ENCODE data around the gene NOS3. TPM values are rescaled to one million over a fixed set of nuclear protein-coding genes. Genes with fewer than 3 reads are reported as not detected.

Gene NOS3
- total and polyA plus RNA-seq, 9 of the 15 experiments (the other 6 are each of a cell fraction or from before 2014, with no cell fraction given) = 1.1 to 121 (median 23.6) TPM

- TF ChIP-seq SFPQ (IDR thresholded peaks at IDR 0.05; ENCODE audit: low read depth, low read length) (no peak), MEIS2 (IDR thresholded peaks at IDR 0.05; ENCODE audit: partially characterized antibody) (peak; percentile 84), GTF2B (IDR thresholded peaks at IDR 0.05; ENCODE audit: extremely low read depth, insufficient read length) (no peak), ELF1 (tag; IDR thresholded peaks at IDR 0.05) (no peak), HES1 (IDR thresholded peaks at IDR 0.05; ENCODE audit: low read depth) (no peak), MAFG (tag; conservative IDR thresholded peaks at IDR 0.05) (peak; percentile 68), UBTF (IDR thresholded peaks at IDR 0.05; ENCODE audit: borderline replicate concordance in 1 of 2, low read depth in 2 of 2, low read length in 2 of 2) (0 out of 4 replicates have a peak, but pooled peaks of 1 of the 2 experiments have one; percentile 49), FOS (IDR thresholded peaks at IDR 0.05; ENCODE audit: extremely low read depth, insufficient read length) (no peak), ZNF146 (CRISPR knock-in tag; IDR thresholded peaks at IDR 0.05; ENCODE audit: unreplicated experiment) (no peak), POLR2AphosphoS5 (IDR thresholded peaks at IDR 0.05; ENCODE audit: control insufficient read depth, insufficient read depth, low read depth, low read length) (no peak), ADNP (tag; IDR thresholded peaks at IDR 0.05) (no peak), ZNF324 (CRISPR knock-in tag; IDR thresholded peaks at IDR 0.05) (no peak), RBM39 (optimal IDR thresholded peaks at IDR 0.05; ENCODE audit: low read depth, low read length) (no peak), POU5F1 (IDR thresholded peaks at IDR 0.05; ENCODE audit: borderline replicate concordance, low read depth, low read length, partially characterized antibody) (no peak), ARID3B (CRISPR knock-in tag; IDR thresholded peaks at IDR 0.05; ENCODE audit: borderline replicate concordance) (no peak), STAT6 (CRISPR knock-in tag; IDR thresholded peaks at IDR 0.05) (no peak), ELF2 (CRISPR knock-in tag; IDR thresholded peaks at IDR 0.05) (no peak), PYGO2 (tag; IDR thresholded peaks at IDR 0.05) (no peak)
Observed at GRCh38 chr7:151003572-151003971, 12.8 kb downstream of the NOS3 start (continued).

All from K562 (cell line).